MV-4-11 (cell line): Measurements from ENCODE around the gene AQP3.
"Not testable (repeated sequence)": the region's sequence is repeated elsewhere in the genome, so short reads cannot be mapped to it uniquely, and the experiment has no call there.

Experiments used
- DNase-seq: peaks from one replicate; lab custom pipeline; 2025; lab: John Stamatoyannopoulos, UW

Gene AQP3

DNA sequence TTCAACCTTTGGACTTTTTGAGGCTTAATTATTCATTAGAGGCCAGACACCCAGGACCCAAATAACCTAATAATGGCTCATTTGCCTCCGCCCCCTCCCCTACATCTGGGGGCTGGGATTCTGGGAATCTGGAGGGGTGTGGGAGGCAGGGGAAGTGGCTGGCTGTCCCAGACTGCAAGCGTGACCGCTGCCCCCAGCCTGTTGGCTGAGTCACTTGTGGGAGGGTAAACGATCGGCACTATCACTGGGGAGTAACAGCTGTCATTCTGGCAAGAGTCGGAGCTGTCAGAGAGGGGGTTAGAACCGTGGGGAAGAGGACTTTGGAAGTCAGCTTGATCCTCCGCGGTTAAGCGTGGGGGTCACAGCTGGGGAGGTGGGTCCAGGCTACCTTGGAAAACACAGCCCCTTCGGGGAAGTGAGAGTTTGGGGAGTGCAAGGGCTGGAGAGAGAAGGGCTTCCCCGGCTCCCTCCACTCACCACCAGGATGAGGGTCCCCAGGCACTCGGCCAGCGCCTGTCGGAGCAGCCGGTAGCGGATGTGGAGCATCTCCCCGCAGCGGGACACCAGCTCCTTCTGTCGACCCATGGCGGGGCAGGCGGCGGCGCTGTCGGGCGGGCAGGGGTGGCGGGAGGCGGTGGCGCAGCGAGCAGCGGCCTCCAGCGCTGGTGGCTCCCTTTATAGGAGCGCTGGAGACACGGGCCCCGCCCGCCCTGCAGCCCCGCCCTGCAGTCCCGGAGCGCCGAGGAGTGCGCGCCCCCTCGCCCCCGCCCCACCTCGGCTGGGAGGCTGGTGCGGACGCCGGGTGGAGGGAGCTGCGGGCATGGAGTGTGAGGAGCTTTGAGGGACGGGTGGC is at the start of gene AQP3:
AQP3 (minus strand) TSS at position 648 of the 853 bp plus-strand sequence; CDS start at position 585, 63 bp downstream.
- peak; percentile 79 for DNase-seq

DNA sequence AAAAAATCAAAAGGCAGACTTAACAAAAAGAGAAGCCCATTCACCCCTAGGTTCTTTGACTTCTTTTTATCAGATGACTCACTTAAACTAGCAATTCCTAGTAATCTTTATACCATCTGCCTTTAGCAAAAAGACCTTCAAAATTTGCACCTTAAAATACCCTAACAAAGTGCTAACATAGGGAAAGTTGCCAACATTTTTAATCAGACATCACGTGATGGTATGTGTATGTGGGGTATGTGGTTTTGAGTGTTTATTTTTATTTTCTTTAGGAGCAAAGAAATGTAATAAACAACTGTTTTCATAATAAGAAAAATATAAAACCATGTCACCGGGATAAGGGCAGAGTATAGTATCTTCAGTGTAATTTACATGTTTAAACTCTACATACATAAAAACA is 46.4 kb upstream of the AQP3 start:
- DNase-seq: not testable (repeated sequence)

DNA sequence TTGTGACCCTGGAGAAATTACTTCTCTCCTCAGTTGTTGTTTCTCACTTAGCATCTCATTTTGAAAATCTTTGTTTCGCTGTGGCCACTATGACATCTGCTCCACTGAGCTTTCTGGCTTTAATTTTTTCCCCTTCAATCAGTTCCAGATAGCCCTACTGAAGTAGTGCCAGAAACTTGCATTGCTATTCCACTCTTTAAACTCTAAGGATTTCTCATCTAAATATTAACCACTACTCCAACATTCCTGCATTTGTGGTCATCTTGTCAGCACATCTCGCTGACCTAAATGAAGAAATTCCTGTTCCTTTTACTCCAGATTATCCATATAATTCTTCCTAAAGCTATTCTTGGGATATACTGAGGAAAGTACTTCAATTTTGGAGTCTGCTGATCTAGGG is 41.7 kb upstream of the AQP3 start:
- DNase-seq: no peak

DNA sequence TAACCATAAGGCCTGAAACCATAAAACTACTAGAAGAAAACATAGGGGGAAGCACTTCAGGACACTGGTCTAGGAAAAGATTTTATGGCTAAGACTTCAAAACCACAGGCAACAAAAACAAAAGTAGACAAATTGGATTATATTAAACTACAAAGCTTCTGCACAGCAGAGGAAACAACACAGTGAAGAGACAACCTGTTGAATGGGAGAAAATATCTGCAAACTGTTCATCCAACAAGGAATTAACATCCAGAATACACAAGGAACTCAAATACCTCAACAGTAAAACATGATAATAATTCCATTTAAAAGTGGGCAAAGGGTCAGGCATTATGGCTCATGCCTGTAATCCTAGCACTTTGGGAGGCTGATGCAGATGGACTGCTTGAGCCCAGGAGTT is 37.9 kb upstream of the AQP3 start:
- DNase-seq: not testable (repeated sequence)

DNA sequence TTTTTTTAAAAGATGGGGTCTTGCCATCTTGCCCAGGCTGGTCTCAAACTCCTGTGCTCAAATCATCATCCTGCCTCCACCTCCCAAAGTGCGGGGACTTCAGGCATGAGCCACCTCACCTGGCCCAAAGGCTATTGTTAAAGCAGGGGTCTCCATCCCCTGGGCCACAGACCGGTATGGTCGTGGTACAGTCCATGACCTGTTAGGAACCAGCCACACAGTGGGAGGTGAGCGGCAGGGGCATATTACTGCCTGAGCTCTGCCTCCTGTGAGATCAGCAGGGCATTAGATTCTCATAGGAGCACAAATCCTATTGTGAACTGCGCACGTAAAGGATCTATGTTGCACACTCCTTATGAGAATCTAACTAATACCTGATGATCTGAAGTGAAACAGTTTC is 33.6 kb upstream of the AQP3 start:
- DNase-seq: no peak

DNA sequence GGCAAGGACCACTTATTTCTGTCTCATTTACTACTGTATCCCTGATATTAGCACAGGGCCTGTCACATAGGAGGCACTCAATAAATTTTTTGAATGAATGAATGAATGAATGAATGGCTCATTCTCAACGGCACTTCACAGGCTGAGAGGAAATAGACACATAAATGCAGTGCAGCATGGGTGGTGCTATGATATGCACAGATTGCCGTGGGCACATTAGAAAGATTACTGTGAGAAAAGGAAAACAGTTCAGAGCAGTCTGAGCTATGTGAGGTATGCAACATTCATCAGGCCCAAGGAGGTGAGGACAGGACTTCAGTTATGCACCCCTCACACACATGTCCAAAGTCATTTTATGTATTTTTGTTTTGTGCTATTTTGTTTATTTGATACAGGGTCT is 32.7 kb upstream of the AQP3 start:
- no peak for DNase-seq

DNA sequence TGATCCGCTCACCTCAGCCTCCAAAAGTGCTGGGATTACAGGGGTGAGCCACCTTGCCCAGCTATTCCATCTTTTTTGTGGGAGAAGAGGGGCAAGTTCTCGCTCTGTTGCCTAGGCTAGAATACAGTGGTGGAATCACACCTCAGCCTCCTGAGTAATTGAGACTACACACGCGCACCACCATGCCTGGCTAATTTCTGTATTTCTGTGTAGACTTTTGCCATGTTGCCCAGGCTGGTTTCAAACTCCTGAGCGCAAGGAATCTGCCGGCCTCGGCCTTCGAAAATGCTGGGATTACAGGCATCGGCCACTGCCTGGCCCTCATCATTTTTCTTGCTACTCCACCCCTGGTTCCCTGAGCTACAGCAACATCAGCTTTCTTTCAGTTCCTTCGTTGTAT is 29.1 kb upstream of the AQP3 start:
- no peak for DNase-seq

DNA sequence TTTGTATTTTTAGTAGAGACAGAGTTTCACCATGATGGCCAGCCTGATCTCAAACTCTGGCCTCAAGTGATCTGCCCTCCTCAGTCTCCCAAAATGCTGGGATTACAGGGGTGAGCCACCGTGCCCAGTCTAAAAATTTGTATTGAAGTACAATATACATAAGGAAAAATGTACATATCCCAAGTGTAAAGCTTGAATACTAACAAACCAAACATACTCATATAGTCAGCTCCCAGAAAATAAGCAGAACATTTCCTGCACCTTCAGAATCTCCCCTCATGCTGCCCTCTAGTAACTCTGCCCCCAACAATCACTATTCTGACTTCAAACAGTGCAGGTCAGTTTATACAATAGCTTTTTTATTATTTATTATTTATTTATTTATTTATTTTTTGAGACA is 28.0 kb upstream of the AQP3 start:
- no peak for DNase-seq

DNA sequence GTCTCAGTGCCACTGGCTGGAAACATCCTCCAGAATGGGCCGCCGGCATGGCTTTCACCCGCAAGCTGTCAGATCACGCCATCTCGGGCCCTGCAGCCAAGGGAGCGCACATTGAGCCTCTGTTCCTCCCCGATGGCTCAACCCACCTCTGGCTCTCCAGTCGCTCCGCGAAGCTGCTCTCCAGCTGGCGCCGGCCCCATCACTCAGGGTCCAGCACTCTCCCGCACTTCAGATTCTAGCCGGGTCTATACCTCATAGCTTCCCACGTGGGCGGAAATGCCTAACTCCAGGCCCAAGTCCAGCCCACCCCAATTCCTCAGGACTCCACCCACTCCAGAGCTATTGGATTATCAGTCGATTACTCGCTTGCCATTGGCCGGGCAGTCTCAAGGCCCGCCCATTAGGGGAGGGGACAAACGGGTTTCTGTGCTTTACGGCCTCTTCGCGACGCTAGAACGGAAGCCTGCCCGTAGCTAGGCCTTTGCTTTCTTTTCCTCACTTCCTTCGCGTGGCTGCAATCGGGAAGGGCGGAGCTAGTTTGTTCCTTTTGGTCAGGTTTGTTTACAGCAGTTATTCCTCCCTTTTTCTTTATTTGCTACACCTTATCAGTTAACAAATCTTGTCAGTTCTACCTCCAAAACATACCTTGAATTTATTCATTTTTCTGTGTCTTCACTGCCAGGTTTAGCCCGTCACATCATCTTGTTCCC is 26.4 kb upstream of the AQP3 start, which contains the start of gene NOL6:
NOL6 (minus strand) TSS at position 282 of the 710 bp plus-strand sequence; CDS start at position 200, 82 bp downstream.
- DNase-seq: peak; percentile 100

DNA sequence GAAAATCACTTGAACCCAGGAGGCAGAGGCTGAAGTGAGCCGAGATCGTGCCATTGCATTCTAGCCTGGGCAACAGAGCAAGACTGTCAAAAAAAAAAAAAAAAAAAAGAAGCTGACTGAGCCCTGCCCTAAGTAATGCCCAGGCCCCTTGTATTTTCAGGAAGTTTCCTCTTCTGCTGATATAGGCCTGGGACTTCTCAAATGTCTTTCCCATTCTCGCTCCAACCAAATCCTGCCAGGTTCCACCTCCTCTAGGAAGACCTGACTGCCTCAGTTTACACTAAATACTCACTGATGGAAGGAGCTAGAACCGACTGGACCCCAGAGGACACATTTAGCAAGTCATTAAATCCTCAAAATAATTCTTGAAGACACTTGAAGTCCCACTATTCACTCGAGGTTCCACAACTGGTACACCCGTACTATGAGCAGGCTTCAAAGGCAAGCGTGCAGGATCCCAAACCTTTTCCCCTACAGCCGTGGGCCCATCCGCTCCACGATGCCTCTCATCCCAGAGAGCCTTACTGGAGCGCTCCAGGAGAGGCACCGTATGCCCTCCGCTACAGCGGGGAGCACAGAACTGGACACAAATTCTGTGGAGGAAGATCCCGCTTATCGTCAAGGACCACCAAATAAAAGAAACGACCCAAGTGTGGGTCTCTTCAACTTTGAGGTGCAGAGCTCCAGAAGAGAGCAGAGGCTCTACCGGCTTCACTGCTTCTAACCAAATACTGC is 25.7 kb upstream of the AQP3 start:
- no peak for DNase-seq

DNA sequence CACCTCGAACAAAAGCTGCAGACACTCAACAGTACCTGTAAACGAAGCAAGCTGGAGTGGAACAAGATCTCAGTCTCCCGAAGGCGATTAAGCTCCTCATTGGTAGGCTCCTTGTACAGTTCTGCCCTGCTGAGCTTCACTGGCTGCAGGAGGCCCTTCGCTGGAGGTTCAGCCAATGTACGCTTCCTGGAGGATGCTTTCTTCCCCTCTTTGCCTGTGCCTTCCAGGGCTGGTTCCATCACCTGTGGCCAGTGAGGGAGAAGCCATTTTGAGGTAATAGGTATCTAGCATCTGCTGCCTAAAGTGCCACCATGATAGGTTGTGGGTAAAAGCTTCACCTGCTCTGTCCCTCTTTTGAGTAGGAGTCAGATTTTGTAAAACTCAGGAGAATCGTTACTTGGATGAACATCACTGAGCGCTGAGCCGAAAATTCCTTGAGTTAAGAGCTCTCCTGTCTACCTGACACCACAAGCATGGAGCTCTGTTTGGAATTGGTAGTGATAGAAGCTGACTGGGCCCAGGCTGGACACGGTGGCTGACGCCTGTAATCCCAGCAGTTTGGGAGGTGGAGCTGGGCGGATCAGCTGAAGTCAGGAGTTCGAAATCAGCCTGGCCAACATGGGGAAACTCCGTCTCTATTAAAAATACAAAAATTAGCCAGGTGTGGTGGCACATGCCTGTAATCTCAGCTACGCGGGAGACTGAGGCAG is 24.9 kb upstream of the AQP3 start:
- DNase-seq: no peak

DNA sequence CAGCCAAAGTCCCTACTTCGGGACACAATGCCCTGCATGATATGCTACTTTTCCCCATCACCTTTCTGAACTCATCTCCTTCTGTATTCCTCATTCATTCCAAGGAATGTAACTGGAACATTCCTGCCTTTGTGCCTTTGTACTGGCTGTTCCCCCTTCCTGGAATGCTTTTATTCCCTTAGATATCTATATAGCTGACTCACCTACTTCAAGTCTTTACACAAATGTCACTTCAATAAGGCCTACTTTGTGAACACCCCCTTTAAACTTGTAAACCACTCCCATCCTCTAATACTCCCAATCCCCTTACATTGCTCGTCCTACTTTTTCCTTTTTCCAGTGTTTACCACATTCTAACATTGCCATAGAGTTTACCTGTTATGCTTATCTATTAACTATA is 24.0 kb upstream of the AQP3 start:
- no peak for DNase-seq

DNA sequence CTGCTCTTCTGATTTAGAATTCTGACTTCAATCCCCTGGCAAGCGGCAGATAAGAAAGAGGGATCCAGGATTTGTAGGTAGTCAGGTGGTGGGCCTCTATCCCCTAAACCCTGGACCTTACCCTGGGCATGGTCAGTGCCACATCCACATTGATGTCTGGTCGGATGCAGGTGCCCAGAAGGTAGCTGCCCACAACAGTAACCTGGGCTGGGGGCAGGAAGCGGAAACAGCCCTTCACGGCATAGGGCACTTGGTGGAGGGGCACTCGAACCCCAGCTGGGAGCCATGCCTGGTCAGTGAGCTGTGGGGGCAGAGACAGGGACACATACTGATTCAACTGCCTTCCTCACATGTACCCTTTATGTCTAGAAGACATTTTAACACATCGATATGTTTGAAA is 22.5 kb upstream of the AQP3 start:
- no peak for DNase-seq

DNA sequence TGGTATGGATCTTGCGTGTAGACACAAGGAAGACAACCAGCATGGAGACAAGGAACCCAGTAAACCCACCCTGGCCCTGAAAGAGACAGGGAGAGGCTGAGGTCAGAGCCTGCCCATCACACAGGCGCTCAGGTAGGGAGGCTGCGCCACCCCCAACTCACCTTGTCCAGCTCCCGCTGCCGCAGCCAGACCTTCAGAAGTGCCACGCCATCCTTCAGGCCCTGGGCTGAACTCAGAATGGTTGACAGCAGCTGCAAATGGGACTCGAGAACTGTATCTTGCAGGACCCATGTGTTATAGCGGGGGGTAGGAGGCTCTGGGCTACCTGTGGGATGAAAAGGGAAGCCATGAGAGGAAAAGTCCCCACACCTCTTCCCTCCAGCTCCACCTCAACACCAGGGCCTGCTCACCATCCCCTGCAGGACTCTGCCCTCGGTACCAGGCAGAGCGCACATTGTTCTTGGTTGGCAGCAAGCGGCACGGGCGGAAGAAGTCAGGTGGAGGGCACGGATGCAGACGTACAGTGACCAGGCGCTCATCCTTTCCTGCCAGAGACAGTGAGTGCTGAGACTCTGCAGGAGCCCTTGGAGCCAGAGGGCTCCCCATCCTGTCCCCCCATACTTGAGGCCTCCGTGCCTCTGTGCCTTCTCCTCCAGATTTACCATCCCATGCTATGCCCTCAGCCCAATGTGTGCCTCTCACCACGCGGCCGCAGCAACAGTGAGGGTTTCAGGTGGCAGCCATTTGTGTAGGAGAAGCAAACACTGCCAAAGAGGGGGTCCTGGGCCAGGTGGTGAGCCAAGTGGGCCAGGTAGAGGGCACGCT is 21.6 kb upstream of the AQP3 start:
- no peak for DNase-seq

DNA sequence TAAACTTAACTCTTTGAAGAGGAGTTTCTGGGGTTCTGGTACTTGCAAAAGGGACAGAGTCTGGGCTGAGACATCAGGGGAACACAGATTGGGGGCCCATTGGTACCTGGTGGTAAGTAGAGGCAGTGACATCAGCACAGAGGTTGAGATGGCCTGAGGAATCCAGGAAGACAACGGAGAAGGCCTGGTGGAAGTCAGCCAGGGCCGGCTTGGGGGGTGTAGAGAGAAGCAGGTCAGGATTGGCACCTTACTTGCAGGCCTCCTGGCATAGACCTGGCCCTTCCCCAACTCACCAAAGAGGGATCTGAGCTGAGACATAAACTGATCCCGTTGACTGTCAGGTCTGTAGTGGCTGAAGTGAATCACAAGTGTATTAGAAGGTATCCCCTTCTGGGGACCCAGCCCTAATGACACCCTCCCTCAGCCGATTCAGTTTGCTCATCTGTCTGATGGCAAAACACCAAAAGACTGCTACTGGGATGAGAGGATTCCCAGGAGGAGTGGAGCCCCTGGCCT is 20.9 kb upstream of the AQP3 start:
- no peak for DNase-seq

DNA sequence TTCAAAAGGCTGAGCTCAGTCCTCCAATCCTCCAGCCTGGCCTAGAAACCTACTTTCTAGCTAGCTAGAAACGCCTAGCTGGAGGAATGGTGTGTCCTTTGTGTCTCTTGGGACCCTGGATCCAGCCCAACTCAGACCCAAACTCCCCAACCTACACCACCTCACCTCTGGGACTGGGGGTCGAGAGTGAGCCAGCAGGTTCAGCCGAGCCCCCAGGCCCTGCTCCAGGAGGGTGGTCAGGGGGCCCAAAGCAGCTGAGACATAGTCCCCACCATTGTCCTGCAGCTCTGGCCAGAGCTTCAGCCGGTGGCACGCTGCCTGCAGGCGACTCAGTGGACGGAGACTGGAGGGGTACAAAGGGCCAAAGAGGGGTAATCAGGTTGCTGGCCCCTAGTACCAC is 20.1 kb upstream of the AQP3 start:
- no peak for DNase-seq

DNA sequence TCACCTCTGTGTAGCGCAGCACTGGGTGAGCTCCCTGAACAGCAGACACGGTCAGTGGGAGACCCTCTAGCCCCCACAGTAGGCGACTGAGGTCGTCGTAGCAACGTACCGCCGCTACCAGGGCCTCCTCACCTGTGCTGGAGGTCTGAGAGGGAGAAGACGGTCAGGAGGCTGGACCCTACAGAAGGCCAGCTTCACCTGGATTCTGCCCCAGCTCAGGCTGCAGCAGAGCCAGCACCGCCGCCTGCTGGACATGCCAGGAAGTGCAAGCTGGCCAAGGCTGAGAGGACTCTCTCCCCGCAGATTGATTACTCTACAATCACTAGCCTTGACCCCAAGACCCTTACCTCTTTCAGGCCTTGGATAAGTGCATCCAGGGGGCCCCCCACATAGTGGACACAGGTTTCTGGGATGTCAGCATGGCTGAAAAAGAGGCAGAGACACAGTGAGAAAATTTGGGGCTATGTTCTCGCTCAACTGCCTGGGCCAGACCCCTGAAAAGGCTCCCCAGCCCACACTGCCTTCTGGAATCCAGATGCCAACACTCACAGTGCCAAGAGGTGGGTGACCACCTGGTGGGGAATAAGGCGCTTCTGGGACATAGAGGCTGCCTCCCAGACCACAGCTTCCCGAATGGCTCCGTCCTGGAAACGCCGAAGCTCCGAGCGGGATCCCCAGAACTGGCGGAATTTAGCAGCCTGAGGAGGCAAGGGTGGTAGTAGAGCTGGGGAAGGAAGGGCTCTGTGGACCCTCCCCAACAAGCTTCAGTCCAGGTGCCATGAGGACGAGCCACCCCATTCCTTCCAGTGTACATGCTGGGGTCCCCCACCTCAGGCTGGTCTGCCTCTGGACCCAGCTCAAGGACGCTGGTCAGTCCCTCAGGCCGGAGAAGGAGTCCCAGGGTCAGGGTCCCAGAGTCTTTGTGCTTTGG is 19.4 kb upstream of the AQP3 start:
- no peak for DNase-seq

DNA sequence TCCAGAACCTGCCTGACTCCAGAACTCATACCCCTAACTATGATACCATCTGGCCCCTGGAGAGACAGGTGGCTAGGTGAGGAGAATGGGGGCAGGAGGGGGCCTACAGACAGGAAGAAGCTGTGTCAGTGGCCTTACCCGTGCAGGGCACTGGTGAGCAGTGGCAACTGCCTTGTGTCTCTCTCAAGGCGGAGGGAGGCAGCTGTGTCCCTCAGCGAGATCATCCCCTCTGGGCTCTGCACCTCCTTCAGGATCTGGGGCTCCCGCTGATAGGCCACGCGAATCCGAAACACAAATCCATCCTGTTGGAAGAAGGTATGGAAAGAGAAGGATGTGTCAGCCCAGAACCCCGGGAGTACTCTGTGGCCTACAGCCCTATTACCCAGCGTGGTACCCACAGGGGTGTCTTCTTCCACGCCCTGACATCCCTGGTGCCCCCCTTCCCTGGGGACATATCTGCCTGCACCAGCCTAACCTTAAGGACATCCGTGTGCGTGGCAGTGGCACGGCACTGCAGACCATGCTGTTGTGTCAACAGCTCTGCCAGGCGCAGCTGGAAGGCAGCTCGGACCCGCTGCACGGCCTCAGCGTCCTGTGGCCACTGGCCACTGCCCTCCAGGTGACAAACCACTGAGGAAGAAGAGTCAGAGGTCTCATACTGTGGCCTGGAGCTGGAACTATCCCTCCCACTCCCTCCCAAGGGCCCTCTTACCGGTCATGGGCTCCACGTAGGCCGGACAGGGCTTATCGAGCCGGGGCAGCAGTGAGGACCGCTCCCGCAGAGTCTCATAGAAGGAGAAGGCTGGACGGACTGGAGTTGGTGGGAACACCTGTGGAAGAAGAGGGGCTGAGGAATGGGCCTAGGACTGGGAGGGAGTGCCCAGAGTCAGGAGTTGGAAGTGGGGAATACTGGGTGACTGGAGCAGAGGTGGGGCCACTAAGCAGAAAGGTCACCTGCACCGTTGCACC is 18.5 kb upstream of the AQP3 start:
- no peak for DNase-seq

DNA sequence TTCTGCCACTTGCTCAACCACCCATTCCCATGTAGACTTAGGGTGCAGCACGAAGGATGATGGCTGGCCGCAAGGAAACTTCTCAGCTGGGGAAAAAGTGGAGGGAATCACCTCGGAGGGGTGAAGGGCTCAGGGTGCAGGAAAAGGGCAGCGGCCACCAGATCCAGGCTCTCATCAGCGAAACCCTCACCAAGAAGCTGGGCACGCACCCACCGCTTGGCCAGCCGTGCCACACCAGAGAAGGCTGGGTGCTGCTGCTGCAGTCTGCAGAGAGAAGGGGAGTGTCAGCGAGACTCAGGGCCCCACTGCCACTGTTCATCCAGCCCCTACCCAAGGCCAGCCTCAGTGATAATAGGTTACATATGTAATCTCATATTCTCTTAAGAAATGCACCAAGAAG is 17.7 kb upstream of the AQP3 start:
- no peak for DNase-seq
